GM08714 (cell line): ENCODE data around the gene TEFM.

Experiments
- H3K4me3 ChIP-seq: fragments of 200-500 bp; sonication (Bioruptor generic); 2 replicates; pipeline ENCODE4 v1.5.1; 2014; ENCODE audit warnings: mild to moderate bottlenecking, low read length, inconsistent platforms
- ZNF274 ChIP-seq: IDR thresholded peaks from 2 replicates; pipeline ENCODE4 v1.6.1; 2012; ENCODE audit warnings: mild to moderate bottlenecking, low read depth, low read length

Gene TEFM

DNA sequence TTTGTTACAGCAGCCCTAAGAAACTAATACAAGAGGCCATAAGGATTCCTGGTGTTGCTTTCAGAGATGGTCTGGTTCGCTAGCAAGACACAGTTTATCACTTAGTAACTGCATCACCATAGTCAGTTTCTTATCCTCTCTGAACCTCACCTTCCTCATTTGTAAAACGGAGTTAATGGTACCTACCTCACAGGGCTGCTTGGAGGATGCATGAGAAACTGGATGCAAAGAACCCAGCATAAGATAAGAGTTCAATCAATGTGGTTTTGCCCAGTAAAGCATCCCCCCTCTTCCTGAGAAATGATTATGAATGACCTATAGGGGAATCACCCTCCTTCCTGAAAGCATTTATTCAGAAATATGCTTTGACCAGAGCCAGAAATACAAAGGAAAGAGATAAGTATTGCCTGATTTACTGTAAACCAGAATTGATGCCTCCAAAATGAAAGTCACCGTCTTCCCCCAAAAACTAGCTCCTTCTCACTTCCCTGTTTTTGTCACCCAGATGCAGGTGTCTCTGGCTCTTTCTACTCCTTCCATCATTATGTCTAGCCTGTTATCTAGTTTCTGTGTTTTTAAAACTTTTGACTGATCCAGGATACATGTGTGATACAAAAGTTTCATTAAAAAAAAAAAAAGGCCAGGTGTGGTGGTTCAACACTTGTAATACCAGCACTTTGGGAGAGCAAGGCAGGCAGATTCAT is 2.8 kb upstream of the TEFM start:
- no peak overlapping the region for H3K4me3 ChIP-seq
- TF ChIP-seq ZNF274, result no peak

GRCh38 chr17:30905742-30906100 is 317 bp downstream of the TEFM start:
- H3K4me3 ChIP-seq, result peak overlapping the region; percentile 93
- TF ChIP-seq ZNF274, result no peak

DNA sequence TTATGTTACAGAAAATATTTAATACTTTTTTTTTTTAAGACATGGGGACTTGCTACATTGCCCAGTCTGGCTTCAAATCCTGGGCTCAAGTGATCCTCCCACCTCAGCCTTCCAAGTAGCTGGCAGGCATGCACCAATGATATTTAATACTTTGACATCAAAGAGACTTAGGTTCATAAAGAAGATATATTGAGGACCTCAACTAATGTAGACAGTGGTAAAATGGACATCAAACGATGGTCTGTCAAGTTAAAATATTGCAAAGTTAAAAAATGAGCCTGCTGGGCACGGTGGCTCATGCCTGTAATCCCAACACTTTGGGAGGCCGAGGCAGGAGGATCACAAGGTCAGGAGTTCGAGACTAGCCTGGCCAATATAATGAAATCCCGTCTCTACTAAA is 8.7 kb downstream of the TEFM start:
- H3K4me3 ChIP-seq, result no peak overlapping the region
- no peak for TF ChIP-seq ZNF274

DNA sequence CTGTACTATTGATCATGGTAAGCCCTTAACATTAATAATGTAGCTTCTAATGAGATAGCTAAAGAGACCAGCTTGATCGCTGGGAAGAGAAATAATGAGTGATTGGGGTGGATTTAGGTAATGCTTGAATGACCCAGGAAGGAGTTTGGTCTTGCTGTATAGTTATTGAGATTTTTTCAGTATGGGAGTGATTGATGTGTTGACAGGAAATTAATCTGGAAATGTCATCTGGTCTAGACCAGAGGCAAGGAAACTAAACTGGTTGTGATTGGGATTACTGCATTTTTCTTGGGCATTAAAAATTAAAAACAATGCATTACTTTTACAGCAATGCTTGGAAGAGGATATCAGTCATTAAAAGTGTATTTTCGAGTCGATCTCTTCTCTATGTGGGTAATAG is 11.8 kb downstream of the TEFM start:
- no peak overlapping the region for H3K4me3 ChIP-seq
- no peak for TF ChIP-seq ZNF274

DNA sequence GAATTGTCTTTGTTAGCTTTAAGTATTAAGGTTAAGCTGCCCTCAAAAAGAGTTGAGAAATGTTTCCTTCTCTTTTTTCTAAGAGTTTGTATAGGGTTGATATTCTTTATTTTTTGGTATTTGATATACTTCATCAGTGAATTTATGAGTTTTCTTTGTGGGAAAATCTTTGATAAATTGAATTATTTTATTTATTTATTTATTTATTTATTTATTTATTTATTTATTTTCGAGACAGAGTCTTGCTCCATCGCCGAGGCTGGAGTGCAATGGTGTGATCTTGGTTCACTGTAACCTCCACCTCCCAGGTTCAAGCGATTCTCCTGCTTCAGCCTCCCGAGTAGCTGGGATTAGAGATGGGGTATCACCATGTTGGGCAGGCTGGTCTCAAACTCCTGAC is 19.9 kb downstream of the TEFM start:
- TF ChIP-seq ZNF274, result no peak
- no peak overlapping the region for H3K4me3 ChIP-seq

DNA sequence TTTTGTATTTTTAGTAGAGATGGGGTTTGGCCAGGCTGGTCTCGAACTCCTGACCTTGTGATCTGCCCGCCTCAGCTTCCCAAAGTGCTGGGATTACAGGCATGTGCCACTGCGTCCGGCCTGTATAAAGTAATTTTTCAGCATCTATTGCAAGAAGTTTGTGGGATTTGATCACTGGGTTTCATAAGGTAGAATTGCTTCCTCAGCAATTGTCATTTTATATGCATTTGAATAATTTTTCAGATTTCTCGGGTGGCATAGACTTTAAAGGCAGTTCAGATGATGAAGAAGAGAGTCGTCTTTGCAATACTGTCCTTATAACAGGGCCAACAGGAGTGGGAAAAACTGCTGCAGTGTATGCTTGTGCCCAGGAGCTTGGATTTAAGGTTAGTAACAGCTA is 37.0 kb downstream of the TEFM start:
- no peak overlapping the region for H3K4me3 ChIP-seq
- no peak for TF ChIP-seq ZNF274

- no peak for TF ChIP-seq ZNF274
- no peak overlapping the region for H3K4me3 ChIP-seq
Observed at GRCh38 chr17:30864636-30865035, 41.4 kb downstream of the TEFM start.

DNA sequence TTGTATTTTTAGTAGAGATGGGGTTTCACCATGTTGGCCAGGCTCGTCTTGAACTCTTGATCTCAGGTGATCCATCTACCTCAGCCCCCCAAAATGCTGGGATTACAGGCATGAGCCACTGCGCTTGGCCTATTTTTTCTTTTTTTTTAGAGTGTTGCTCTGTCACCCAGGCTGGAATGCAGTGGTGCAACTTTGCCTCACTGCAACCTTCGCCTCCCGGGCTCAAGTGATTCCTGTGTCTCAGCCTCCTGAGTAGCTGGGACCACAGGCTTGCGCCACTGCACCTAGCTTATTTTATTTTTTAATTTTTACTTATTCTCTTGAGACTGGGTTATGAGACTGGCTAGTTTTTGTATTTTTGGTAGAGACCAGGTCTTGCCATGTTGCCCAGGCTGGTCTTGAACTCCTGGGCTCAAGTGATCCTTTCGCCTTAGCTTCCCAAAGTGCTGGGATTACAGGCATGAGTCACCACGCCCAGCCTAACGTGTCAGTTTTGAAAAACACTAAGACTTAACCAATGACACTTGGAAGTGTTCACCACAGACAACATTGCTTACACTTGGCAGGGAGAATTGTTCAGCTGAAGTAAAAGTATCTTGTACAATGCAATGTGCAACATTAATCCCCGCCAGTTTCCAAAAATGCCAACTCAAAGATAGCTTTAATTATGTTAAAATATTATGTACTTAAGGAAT is 47.3 kb downstream of the TEFM start:
- TF ChIP-seq ZNF274, result no peak
- no peak overlapping the region for H3K4me3 ChIP-seq

- no peak for TF ChIP-seq ZNF274
Observed at GRCh38 chr17:30854146-30854545, 51.9 kb downstream of the TEFM start.

More at GRCh38 chr17:30854146-30854545, 51.9 kb downstream of the TEFM start:
- no peak overlapping the region for H3K4me3 ChIP-seq
